ENCODE data around the gene TRIM50.

DNA sequence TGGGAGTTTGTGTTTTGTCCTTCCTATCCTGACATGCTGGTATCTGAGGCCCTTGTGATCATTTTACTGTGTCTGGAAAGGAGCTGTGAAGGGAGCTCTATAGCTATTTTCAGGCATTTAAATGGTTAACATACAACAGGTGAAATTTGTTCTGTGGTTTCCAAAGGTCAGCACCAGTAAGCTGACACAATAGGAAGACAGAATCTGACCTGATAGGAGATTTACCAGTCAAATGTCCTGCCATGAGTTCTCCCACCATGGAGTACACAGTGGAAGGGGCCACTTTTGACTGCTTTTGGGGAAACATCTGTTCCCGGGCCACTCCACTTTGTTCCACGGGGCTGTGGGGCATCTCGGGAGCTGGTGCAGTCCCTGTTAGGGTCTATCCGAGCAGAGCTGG, 17.7 kb upstream of the TRIM50 start:
- TF ChIP-seq, protein P1, sequence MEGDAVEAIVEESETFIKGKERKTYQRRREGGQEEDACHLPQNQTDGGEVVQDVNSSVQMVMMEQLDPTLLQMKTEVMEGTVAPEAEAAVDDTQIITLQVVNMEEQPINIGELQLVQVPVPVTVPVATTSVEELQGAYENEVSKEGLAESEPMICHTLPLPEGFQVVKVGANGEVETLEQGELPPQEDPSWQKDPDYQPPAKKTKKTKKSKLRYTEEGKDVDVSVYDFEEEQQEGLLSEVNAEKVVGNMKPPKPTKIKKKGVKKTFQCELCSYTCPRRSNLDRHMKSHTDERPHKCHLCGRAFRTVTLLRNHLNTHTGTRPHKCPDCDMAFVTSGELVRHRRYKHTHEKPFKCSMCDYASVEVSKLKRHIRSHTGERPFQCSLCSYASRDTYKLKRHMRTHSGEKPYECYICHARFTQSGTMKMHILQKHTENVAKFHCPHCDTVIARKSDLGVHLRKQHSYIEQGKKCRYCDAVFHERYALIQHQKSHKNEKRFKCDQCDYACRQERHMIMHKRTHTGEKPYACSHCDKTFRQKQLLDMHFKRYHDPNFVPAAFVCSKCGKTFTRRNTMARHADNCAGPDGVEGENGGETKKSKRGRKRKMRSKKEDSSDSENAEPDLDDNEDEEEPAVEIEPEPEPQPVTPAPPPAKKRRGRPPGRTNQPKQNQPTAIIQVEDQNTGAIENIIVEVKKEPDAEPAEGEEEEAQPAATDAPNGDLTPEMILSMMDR (conservative IDR thresholded peaks at IDR 0.05 in 1 of 2, IDR thresholded peaks at IDR 0.05 in 1 of 2; ENCODE audit: low read depth in 1 of 2, low read length in 2 of 2), result no peak
- TF ChIP-seq EZH2 (IDR thresholded peaks at IDR 0.05; ENCODE audit: low read length, missing control alignments), result no peak
